Skeletal muscle cell (primary cell): Measurements from ENCODE around the gene CRELD1.
"Not testable (repeated sequence)": the region's sequence is repeated elsewhere in the genome, so short reads cannot be mapped to it uniquely, and the experiment has no call there.

Experiments
- DNase-seq: peaks from one replicate; pipeline ENCODE4 v3.0.0-alpha.2; 2010; ENCODE audit warnings: low read depth
- H3K4me3 ChIP-seq: 2 replicates; pipeline ENCODE4 v1.5.1; 2011; ENCODE audit warnings: low read depth, mild to moderate bottlenecking, control low read depth, low read length, moderate library complexity

CRELD1 gene

DNA sequence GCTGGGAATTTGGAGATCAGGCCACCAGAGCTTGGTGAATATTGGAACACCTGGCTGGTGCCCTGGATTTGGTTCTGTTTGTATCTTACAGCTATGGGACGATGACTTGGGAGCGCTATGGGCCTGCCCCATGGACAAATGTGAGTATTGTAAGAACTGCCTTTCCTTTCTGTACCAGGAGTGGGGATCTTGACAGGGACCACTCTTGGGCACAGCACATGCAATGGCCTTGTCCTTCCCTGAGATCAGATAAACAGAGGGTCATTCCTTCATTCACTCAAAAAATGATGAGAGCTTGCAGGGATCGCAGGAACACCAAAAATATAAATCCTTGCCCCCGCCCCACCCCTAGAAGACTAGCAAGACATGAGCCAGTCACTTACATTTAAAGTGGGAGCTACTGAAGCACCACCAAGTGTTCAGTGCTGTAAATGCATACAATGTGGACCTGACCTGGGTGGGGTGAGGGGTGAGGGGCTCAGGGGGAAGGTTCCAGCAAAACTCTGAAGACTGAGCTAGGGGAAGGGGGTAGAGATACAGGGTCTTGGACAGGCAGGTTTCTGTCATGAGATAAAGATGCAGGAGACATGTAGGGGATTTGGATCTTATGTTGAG, 2.7 kb upstream of the CRELD1 start:
- no peak overlapping the region for H3K4me3 ChIP-seq
- no peak for DNase-seq

DNA sequence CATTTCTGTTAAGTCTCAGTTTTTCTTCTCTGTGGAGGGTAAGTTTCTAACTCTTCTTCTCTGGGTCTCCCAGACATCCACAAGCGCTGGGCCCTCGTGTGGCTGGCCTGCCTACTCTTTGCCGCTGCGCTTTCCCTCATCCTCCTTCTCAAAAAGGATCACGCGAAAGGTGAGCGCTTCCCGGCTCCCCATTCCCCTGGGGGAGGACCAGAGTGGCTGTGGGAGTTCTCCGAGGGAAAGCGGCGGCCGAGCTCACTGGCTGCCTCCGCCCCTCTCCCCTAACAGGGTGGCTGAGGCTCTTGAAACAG, 1.1 kb upstream of the CRELD1 start:
- peak overlapping the region; percentile 67 for H3K4me3 ChIP-seq
- DNase-seq = no peak

DNA sequence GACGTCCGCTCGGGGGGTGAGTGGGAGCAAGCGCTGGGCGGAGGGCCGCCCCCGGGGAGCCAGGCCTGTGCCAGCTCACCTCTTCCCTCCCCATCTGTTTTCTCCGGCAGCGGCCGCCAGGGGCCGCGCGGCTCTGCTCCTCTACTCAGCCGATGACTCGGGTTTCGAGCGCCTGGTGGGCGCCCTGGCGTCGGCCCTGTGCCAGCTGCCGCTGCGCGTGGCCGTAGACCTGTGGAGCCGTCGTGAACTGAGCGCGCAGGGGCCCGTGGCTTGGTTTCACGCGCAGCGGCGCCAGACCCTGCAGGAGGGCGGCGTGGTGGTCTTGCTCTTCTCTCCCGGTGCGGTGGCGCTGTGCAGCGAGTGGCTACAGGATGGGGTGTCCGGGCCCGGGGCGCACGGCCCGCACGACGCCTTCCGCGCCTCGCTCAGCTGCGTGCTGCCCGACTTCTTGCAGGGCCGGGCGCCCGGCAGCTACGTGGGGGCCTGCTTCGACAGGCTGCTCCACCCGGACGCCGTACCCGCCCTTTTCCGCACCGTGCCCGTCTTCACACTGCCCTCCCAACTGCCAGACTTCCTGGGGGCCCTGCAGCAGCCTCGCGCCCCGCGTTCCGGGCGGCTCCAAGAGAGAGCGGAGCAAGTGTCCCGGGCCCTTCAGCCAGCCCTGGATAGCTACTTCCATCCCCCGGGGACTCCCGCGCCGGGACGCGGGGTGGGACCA, 632 bp upstream of the CRELD1 start:
- no peak for DNase-seq
- peak overlapping the region; percentile 67 for H3K4me3 ChIP-seq

DNA sequence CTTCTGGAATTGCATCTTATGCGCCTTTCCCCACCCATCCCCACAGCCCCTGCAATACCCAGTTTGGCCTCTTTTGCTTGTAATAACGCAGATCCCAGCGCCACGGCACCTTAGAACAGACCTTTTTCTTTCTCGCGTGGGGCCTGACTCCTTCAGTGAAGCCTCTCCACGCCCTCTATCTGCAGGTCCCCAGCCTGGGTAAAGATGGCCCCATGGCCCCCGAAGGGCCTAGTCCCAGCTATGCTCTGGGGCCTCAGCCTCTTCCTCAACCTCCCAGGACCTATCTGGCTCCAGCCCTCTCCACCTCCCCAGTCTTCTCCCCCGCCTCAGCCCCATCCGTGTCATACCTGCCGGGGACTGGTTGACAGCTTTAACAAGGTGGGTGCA, 594 bp downstream of the CRELD1 start:
- H3K4me3 ChIP-seq = peak overlapping the region; percentile 67
- no peak for DNase-seq

DNA sequence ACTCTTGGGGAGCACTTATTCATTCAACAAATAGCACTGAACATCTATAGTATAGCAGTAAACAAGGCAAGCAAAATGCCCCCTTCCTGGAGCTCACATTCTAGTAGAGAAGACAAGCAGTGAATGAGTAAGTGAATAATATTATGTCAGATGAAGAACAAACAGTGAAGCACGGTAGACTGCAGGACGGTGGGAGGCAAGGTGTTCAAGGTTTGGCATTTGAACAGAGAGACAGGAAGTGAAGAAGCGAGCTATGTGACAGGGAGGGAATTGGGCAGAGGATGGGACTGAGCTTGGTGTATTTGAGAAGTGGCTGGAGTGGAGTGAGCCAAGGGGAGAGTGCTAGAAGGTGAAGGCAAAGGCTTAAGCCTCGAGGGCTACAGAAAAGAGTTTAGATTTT, 1.4 kb downstream of the CRELD1 start:
- H3K4me3 ChIP-seq = peak overlapping the region; percentile 67
- no peak for DNase-seq

DNA sequence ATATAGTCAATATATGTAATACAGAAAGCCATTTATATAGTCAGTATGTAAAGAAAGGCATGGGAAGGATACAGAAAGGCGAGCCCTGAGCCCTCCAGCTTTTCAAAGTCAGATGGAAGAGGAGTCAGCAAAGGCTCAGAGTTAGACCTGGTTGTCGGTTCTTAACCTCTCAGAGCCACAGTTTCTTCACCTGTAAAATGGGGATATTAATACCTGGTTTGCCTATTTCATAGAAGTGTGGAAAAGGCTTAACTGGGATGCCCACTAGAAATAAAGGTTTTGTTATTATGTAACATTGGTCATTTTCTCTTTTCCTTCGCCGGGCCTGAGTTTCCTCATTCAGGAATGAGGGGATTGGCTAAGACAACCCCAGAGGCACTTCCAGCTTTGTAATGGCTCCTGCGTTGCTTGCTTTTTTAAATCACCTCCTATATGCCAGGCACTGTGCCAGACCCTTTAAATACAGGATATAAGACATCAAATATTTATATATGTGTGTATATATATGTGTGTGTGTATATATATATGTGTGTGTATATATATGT, 2.4 kb downstream of the CRELD1 start:
- no peak overlapping the region for H3K4me3 ChIP-seq
- DNase-seq = no peak

DNA sequence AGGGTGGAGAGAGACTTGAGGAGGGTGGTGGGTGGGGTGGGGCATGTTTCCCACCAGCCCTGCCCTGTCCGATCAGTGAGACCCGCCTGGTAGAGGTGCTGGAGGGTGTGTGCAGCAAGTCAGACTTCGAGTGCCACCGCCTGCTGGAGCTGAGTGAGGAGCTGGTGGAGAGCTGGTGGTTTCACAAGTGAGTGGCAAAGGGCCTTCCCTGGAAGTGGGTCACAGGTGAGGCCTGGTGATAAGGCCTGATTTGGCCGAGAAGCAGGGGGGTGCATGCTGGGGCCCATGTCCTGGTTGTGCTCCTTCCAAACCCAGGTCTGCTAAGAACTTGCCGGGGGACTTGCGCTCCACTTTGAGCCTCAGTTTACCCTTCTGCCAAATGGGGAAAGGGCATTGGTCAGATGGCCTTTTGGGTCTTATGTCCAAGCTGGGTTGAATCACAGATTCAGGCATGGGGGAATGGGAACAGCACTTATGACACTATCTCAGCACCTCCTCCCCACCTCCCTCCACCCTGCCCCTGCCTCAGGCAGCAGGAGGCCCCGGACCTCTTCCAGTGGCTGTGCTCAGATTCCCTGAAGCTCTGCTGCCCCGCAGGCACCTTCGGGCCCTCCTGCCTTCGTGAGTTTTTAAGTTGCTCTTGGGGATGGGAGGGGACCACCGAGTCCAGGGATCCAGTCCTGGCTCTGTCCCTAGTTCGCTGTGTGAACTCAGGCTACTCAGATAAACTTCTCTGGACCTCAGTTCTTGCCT, 4.0 kb downstream of the CRELD1 start:
- DNase-seq = no peak
- no peak overlapping the region for H3K4me3 ChIP-seq

DNA sequence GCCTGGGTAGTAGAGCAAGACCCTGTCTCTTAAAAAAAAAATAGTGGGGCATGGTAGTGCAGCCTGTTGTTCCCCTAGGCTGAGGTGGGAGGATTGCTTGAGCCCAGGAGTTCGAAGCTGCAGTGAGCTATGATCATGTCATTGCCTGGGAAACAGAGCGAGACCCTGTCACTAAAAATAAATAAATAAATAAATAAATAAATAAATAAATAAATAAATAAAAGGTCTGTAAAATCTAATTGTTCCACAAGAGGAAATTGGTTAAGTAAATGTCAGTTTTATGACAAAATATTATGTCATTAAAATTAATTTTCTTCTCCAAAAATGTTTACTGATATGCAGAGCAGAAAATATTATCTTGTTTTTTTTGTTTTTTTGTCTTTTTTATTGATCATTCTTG, 5.3 kb downstream of the CRELD1 start:
- no peak for DNase-seq
- no peak overlapping the region for H3K4me3 ChIP-seq

DNA sequence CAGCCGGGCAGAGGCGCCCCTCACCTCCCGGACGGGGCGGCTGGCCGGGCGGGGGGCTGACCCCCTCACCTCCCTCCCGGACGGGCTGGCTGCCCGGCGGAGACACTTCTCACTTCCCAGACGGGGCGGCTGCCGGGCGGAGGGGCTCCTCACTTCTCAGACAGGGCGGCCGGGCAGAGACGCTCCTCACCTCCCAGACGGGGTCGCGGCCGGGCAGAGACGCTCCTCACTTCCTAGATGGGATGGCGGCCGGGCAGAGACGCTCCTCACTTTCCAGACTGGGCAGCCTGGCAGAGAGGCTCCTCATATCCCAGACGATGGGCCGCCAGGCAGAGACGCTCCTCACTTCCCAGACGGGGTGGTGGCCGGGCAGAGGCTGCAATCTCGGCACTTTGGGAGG, 6.3 kb downstream of the CRELD1 start:
- not testable (repeated sequence) for H3K4me3 ChIP-seq, DNase-seq

DNA sequence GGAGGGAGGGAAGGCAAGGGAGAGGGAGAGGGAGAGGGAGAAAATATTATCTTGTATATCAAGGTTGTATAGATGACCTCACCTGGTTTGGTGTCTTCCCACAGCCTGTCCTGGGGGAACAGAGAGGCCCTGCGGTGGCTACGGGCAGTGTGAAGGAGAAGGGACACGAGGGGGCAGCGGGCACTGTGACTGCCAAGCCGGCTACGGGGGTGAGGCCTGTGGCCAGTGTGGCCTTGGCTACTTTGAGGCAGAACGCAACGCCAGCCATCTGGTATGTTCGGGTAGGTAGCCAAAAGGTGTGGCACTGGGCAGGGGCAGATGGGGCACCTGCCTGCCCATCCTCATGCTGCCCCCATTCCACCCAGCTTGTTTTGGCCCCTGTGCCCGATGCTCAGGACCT, 7.1 kb downstream of the CRELD1 start:
- no peak for DNase-seq
- no peak overlapping the region for H3K4me3 ChIP-seq

DNA sequence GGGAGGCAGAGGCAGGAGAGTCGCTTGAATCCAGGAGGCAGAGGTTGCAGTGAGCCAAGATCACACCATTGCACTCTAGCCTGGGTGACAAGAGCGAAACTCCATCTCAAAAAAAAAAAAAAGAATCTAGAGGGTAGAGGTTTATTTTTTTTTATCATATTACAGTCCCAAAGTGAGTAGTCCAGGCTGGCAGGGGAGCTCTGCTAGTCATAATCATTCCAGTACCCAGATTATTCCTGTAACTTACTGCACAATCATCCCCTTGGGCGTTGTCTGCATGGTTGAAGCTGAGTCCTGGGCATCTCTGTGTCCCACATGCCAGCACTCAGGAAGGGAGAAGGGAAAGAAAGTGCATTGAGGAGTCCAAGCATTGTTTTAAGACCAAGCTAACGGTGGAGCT, 8.5 kb downstream of the CRELD1 start:
- H3K4me3 ChIP-seq = no peak overlapping the region
- DNase-seq = no peak

DNA sequence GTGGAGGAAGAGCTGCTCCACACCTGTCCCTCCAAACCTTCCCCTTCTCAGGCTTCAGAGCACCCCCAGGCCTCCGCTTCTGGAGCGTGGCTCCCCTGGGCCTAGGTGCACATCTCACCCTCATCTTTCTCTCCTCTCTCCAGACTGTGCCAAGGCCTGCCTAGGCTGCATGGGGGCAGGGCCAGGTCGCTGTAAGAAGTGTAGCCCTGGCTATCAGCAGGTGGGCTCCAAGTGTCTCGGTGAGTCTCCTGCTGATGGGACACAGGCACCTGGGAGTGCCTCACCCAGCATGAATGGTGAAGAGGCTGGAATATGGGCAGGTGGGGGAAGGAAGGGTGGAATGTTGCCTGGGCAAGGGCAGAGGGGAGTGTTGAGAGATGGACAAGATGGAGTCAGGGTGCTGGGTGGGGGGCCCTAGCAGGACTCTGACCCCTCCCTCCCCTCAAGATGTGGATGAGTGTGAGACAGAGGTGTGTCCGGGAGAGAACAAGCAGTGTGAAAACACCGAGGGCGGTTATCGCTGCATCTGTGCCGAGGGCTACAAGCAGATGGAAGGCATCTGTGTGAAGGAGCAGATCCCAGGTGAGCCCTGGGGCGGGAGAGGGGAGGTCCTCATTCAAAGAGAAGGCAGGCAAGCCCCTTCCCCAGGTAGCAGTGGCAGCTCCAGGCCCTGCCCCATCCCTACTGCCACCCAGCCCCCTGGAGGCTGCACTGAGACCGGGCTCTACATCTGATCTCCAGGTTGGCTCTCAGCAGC, 9.5 kb downstream of the CRELD1 start:
- H3K4me3 ChIP-seq = no peak overlapping the region
- no peak for DNase-seq

DNA sequence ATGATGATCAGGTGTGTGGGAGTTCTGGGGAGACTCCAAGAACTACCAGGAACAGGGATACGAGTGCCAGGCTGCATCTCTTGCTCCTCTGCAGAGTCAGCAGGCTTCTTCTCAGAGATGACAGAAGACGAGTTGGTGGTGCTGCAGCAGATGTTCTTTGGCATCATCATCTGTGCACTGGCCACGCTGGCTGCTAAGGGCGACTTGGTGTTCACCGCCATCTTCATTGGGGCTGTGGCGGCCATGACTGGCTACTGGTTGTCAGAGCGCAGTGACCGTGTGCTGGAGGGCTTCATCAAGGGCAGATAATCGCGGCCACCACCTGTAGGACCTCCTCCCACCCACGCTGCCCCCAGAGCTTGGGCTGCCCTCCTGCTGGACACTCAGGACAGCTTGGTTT, 10.6 kb downstream of the CRELD1 start:
- no peak overlapping the region for H3K4me3 ChIP-seq
- DNase-seq = no peak

DNA sequence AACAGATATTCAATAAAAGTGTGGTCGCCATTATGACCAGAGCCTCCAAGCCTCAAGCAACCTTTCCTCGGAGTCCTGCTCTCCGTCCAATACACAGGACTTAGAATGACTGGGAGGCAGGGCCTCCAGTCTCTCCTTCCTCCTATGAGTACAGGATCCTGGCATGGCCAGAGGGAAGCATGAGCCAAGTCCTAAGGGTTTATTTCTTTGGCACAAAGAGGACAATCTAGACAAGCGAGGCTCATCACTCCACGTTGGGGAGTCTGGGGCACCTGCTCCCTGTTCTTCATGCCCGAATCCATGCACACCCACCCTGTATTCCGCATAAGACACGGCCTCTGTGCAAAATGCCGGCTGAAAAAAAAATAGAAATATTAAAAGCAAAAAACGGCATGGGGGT, 11.7 kb downstream of the CRELD1 start:
- H3K4me3 ChIP-seq = peak overlapping the region; percentile 52
- no peak for DNase-seq

DNA sequence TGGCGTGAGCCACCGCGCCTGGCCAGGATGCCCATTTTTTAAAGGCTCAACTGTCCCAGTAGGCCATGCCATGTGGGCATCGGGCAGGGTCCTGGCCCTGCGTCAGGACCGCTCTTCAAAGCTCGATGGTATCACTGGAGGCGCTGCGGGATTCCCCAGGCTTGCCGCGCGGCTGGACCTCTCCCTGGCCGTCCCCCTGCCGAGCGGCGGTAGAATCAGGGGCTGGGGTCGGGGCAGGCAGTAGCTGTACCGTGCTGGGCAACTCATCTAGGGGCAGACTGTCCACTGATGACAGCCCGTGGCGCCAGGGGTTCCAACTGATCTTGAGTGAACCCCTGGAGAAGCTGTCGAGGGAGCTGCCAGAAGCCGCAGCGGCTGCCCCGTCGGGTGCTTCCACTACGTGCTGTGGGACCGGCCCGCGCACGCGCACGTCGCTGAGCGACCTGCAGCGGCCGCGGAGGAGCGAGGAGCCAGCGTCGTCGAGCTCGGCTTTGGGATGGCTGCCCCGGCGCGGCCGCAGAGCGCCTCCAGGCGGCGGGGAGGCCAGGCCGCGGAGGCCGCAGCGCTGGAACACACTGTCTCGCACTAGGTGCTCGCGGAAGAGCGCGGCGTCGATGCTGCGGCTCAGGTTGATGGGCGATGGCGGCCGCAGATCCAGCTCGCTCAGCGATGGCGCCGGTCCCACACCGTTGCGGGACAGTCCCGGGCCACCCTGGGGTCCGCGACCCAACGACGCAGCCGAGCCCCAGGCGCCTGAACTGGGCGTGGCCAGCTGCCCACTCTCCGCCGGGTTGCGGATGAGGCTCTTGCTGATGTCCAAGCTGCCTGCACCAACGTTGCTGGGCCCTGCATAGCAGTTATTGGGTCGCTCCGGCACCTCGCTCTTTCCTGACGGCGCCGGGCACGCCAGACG, 12.7 kb downstream of the CRELD1 start:
- peak; percentile 67 for DNase-seq
- peak overlapping the region; percentile 52 for H3K4me3 ChIP-seq

DNA sequence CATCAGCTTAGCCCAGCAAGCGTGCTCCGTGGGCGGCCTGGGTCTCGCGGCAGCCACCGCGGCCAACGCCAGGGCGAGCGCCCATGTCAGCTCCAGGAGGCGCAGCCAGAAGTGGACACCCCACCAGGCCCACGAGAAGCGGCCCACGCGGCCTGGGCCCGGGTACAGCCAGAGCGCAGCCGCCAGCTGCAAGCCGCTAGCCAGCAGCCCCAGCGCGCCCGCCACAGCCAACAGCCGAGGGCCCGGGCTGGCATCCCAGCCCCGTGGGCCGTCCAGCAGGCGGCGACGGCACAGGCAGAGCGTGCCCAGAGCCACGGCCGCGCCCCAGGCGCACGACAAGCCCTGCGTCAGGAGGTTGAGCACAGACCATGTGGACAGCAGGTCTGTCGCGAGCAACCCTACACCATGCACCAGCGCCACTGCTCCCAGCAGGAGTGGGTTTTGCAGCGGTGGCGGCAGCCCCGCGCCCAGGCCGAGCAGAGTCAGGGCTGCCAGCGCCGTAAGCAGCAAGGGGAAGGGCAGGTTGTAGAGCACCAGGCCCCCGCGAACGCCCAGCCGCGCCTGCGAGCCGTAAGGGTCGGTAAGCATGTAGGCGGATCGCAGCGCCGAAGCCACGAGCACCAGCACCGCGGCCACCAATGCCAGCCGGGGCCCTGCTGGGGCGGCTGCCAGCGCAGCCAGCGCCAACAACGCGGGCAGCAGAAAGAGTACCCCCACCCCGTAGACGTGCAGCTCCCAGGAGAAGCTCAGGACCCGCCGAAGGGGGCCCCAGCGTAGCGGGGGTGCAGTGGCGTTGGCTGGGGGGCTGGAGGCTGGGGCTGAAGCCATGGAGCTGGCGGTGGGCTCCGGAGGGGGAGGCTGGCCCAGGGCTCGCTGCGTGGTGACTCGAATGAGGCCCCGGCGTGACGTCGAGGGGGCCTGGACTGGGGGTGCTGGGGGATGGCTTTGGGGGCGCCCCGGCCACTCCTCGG, 13.7 kb downstream of the CRELD1 start:
- no peak for DNase-seq
- H3K4me3 ChIP-seq = peak overlapping the region; percentile 52

DNA sequence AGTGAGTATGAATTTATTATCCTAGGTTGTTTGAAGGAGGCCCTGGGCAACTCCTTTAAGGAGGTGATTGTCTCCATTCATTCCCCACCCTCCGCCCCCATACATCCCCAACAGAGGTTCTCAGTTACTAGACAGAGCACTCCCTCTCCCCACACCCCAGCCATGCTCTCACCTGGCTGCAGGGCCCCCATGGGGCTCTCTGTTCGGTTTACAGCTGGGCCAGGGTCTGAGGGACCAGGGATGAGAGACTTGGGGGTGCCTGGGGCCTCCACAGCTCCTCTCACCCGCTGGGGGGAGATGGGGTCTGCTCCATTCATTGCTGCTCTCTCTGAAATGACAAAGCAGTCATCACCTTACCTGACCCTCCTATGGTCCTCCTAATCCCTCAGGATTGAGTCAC, 15.0 kb downstream of the CRELD1 start:
- H3K4me3 ChIP-seq = no peak overlapping the region
- DNase-seq = no peak

DNA sequence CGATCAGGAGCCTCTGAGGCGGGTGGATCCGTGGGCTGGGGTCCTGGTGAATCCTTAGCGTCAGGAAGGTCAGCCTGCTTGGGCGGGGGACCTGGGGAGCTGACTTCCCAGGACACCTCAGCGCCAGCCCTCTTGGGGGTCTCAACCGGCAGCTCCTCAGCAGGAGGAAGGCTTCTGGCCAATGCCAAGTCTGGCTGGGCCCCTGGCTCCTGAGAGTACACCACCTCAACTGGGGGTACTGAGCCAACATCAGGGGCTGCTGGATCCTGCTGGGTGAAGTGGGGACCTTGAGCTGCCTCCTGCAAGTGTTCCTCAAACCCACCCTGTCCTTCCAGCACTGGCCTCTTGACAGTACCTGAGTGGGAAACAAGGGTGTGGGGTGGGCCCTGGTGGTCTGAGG, 15.5 kb downstream of the CRELD1 start:
- no peak for DNase-seq
- no peak overlapping the region for H3K4me3 ChIP-seq
